Type B pancreatic cell (in vitro differentiated cells): ENCODE results near the gene ZC3H6. TPM values are rescaled to one million over a fixed set of nuclear protein-coding genes. Genes with fewer than 3 reads are reported as not detected.
A peak's percentile ranks its signal among the peaks of the same experiment; 100 is the strongest.

Experiments
- DNase-seq: peaks from one replicate; pipeline ENCODE4 v3.0.0; 2021; ENCODE audit warnings: mixed read lengths; ENCODE audit not compliant: unreplicated experiment; ENCODE audit errors: extremely low spot score
- H3K27ac Mint-ChIP-seq: 2 replicates; pipeline ENCODE4 v1.8.0; 2021; ENCODE audit warnings: mild to moderate bottlenecking, mixed read lengths
- H3K27me3 Mint-ChIP-seq: 2 replicates; pipeline ENCODE4 v1.8.0; 2021; ENCODE audit warnings: mixed read lengths
- H3K36me3 Mint-ChIP-seq: 2 replicates; pipeline ENCODE4 v1.8.0; 2021; ENCODE audit warnings: mixed read lengths
- H3K4me1 Mint-ChIP-seq: one replicate; pipeline ENCODE4 v1.8.0; 2021; ENCODE audit warnings: mixed read lengths; ENCODE audit not compliant: unreplicated experiment
- H3K4me3 Mint-ChIP-seq: 2 replicates; pipeline ENCODE4 v1.8.0; 2021; ENCODE audit warnings: mild to moderate bottlenecking, mixed read lengths
- H3K9me3 Mint-ChIP-seq: 2 replicates; pipeline ENCODE4 v1.8.0; 2021; ENCODE audit warnings: mixed read lengths
- CTCF ChIP-seq: fragments of 200-600 bp; sonication (generic); conservative IDR thresholded peaks from 2 replicates; pipeline ENCODE4 v1.5.0; 2021; ENCODE audit warnings: antibody characterized with exemption, mild to moderate bottlenecking
- long read RNA-seq: library from polyadenylated mRNA; unstranded; transcript quantifications from one replicate; pipeline ENCODE4 v2.0.0, GENCODE V29; 2020
- total RNA-seq: library from RNA; stranded (reverse); gene quantifications from 2 replicates; pipeline ENCODE4 v1.2.1, GENCODE V29; 2021; ENCODE audit warnings: low replicate concordance

ZC3H6 gene
- 5.5 and 10.1 TPM in 2 replicates for total RNA-seq
- long read RNA-seq, partial matches to known transcripts, result 1 of 2 reads
- long read RNA-seq, other reads (novel, unspliced or antisense), result 1 of 2 reads

DNA sequence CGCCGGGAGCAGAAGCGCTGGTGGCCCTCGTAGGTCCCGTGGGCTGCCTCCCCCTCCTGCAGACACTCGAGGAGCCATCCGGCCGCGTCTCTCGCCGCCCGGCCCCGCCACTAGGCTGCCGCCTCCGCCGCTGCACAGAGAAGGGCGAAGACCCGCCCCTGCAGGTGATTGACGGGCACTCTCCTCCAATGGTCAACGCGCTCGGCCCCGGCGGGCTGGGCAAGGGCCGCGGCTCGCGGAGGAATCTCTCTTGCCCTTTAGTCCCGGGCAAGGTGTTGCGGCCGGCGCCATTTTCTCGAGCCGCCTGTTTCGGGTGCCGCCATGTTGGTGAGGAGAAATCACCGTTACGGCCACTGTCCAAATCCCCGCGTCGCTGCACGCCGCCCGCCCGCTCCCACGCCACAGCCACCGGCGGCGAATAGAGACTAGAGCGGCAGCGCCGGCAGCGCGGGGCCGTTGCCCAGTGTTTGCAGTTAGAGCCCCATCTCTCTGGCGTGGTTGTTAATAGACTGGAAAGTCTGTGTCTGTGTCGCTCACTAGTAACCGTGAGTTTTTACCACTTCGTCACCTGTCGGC is at the start of gene ZC3H6:
Gene ZC3H6 (plus strand): TSS at position 287 of the 576 bp plus-strand sequence. CDS start 398 bp downstream, outside the sequence.
- Mint-ChIP-seq H3K4me1 (peaks cover 16% of the 10 kb centered on the region), H3K4me3 (peak within 1 kb of the TSS; percentile 93), H3K27ac (peak within 1 kb of the TSS; percentile 96), H3K36me3 (no peaks in the 10 kb centered on the region), H3K27me3 (no peaks in the 10 kb centered on the region), H3K9me3 (no peaks in the 10 kb centered on the region)
- peak; percentile 100 for DNase-seq
- peak; percentile 28 for TF ChIP-seq CTCF

DNA sequence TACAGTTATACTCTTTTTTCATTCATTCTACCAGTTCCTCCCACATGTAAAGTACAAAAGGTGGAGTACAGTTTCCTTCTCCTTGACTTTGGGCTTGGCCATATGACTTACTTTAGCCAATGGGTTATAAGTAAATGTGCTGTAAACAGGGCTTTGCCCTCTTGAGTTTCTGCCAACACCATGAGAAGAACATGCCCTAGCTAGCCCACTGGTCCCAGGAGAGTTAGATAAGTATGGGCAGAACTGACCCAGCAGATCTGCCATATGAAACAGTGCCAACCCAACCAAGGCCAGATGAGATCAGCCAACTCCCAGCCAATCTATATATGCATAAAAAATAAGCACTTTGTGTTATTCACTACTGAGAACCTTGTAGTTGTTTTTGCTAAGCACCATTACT is 46.0 kb upstream of the ZC3H6 start:
- no peaks in the 10 kb centered on the region for H3K27me3 Mint-ChIP-seq
- no peak for DNase-seq
- H3K4me3 Mint-ChIP-seq, result no peak overlapping the region
- H3K36me3 Mint-ChIP-seq, result peaks cover 22% of the 10 kb centered on the region
- H3K4me1 Mint-ChIP-seq, result no peaks in the 10 kb centered on the region
- H3K9me3 Mint-ChIP-seq, result no peaks in the 10 kb centered on the region
- H3K27ac Mint-ChIP-seq, result no peak overlapping the region
- no peak for TF ChIP-seq CTCF

DNA sequence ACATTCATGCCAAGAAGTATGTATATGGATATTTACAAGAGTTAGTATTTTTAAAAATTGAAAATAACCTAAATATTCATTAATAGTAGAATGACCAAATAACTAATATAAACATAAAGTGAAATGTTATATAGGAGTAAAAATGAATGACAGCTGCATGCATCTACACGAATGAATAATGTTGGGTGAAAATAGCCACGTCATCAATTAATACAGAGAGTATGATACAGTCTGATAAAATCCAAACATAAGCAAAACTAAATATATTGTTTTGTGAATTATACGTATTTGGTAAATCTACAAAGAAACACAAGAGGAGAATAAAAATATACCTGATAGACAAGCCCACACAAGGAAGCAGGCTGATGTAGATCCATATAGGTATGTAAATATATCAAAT is 45.0 kb upstream of the ZC3H6 start:
- Mint-ChIP-seq H3K27ac (no peak overlapping the region), H3K4me1 (no peaks in the 10 kb centered on the region), H3K4me3 (no peak overlapping the region), H3K27me3 (no peaks in the 10 kb centered on the region), H3K9me3 (no peaks in the 10 kb centered on the region), H3K36me3 (peaks cover 19% of the 10 kb centered on the region)
- no peak for DNase-seq
- no peak for TF ChIP-seq CTCF

DNA sequence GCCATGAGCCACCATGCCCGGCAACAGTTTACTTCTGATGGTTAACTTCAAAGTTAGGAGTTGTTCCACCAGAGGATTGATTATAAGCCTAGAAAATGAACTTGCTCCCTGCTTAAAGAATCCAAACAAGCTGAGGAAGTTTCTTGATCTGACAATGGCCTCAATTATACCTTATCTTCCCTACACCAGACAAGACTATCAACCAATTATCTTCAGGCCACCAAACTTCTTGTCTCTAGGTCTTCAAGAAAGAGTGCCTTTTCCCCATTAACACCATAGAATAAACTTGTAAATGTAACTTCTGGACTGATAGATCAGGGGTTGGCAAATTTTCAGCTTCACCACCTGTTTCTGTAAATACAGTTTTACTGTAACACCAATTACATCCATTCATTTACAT is 35.5 kb upstream of the ZC3H6 start:
- Mint-ChIP-seq H3K27me3 (no peaks in the 10 kb centered on the region), H3K27ac (no peak overlapping the region), H3K9me3 (no peaks in the 10 kb centered on the region), H3K4me1 (no peaks in the 10 kb centered on the region), H3K36me3 (peaks cover under 1% of the 10 kb centered on the region), H3K4me3 (no peak overlapping the region)
- no peak for TF ChIP-seq CTCF
- no peak for DNase-seq

GRCh38 chr2:112242384-112242783 is 33.0 kb upstream of the ZC3H6 start:
- TF ChIP-seq CTCF, result no peak
- no peak overlapping the region for H3K27ac Mint-ChIP-seq
- no peaks in the 10 kb centered on the region for H3K4me1 Mint-ChIP-seq
- H3K9me3 Mint-ChIP-seq, result no peaks in the 10 kb centered on the region
- no peaks in the 10 kb centered on the region for H3K27me3 Mint-ChIP-seq
- H3K36me3 Mint-ChIP-seq, result peaks cover 9% of the 10 kb centered on the region
- H3K4me3 Mint-ChIP-seq, result no peak overlapping the region
- DNase-seq, result no peak

DNA sequence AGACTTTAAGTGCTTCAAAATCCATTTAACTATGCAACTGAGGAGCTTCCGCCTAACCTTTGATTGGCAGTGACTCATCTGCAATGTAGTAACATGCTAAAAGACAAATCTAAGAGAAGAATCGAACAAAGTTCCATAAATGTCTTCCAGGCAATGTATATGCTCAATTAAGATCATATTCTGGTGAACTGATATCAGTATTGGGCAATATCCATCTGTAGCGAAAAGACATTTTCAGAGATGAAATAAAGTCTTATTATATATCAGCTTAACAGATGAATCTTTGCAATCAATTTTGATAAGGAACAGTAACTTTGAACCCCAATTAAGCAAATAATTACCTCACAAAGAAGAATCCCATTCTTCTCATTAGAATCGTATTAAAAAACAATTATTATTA is 32.2 kb upstream of the ZC3H6 start:
- Mint-ChIP-seq H3K27me3 (no peaks in the 10 kb centered on the region), H3K36me3 (peaks cover 9% of the 10 kb centered on the region), H3K4me1 (no peaks in the 10 kb centered on the region), H3K27ac (no peak overlapping the region), H3K9me3 (no peaks in the 10 kb centered on the region), H3K4me3 (no peak overlapping the region)
- no peak for DNase-seq
- TF ChIP-seq CTCF, result no peak
